D721Med (cell line): ENCODE measurements around the gene LRP11.

Source experiments
- DNase-seq: peaks from one replicate; pipeline ENCODE4 v3.0.0; 2011; ENCODE audit warnings: low spot score; ENCODE audit not compliant: insufficient read length
- FAIRE-seq: peaks from 2 replicates; lab custom pipeline; 2011; peaks lifted over from hg19 to GRCh38; lab: Jason Lieb, UNC
- TF ChIP-seq, protein P1 (sequence below): IDR thresholded peaks from 2 replicates; pipeline ENCODE4 v1.5.1; 2012; ENCODE audit warnings: mild to moderate bottlenecking, control low read depth; ENCODE audit not compliant: insufficient read depth; ENCODE audit errors: missing control alignments

LRP11 gene

DNA sequence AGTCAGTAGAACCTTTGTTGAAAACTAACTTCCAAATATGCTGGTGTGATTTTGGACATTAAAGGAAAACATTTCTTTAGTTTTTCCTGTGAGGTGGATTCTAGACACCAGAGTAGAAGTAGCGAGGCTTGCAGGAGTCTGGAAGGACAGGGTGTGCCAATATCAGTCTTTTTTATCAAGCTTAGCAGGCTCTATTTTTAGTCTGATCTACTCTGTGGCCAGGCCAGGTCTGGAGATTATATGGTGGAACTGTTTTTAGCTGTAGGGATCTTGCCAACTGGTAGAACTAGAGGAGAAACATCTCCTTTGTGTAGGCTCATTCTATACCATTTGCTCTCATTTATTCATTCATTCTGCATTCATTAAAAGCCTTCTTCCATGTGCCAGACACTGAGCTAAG is 42.7 kb downstream of the LRP11 start:
- DNase-seq (no peak), FAIRE-seq (no peak)
- TF ChIP-seq, protein P1, sequence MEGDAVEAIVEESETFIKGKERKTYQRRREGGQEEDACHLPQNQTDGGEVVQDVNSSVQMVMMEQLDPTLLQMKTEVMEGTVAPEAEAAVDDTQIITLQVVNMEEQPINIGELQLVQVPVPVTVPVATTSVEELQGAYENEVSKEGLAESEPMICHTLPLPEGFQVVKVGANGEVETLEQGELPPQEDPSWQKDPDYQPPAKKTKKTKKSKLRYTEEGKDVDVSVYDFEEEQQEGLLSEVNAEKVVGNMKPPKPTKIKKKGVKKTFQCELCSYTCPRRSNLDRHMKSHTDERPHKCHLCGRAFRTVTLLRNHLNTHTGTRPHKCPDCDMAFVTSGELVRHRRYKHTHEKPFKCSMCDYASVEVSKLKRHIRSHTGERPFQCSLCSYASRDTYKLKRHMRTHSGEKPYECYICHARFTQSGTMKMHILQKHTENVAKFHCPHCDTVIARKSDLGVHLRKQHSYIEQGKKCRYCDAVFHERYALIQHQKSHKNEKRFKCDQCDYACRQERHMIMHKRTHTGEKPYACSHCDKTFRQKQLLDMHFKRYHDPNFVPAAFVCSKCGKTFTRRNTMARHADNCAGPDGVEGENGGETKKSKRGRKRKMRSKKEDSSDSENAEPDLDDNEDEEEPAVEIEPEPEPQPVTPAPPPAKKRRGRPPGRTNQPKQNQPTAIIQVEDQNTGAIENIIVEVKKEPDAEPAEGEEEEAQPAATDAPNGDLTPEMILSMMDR: no peak

DNA sequence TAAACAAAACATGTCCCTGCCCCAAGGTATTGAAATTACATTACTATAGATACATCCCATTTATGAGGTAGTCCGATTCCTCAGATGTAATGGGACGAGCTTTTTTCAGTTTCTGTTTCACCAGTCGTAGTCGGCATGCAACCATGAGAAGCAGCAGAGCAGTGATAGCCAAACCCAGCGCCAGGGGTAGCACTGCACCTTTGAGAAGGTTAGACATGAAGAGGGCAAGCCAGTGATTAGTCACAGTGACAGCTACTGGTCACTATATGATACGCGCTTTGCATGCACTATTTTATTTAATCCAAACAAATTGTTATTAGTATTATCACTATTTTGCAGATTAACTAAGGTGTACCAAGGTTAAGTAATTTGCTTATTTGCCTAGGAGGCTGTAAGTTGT is 43.7 kb downstream of the LRP11 start:
- TF ChIP-seq, protein P1: no peak
- FAIRE-seq (no peak), DNase-seq (no peak)

DNA sequence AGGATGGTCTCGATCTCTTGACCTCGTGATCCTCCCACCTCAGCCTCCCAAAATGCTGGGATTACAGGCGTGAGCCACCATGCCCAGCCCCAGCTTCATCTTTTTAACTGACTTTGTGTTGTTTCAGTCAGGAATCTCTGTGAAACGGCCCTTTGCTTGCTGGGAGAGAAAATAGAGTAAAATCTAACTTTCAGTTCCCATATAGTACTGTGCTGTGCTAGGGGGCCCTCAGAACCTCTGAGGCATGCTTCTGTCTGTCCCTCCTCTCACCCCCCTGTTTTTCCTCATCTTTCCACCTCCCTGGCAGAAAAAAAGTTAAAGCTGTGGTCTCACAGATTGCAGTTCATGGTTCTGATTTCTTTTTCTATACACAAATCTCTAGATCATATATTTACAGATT is 48.4 kb downstream of the LRP11 start:
- TF ChIP-seq, protein P1: no peak
- FAIRE-seq (no peak), DNase-seq (no peak)

DNA sequence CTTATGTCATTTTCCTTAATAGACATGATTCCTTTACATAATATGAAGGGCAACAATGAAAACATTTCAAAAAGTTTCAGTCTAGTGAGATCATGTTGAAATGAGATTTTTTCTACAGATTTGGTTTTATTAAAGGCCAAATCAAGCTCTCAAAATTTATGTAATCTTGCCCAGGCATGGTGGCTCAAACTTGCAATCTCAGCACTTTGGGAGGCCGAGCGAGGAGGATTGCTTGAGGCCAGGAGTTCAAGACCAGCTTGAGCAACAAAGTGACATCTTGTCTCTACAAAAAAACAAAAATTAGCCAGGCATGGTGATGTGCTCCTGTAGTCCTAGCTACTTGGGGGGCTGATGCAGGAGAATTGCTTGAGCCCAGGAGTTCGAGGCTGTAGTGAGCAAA is 50.8 kb downstream of the LRP11 start:
- TF ChIP-seq, protein P1: no peak
- FAIRE-seq (no peak), DNase-seq (no peak)

DNA sequence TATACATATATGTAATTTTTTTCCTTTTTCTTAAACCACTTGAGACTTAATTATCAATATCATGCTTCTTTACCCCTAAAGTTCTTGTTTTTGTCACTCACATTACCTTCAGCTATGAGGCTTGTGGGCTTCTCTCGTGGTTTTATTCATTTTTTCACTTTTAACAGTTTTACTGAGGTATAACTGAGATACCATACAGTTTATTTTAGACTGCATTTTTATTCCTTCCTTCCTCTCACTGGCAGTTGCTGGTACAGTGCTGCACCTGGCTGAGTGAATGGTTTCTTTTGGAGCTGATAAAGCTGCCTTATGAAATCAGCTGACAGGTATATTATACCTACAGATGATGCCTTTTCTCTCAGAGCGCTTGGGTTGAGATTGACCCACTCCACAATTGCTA is 54.4 kb downstream of the LRP11 start:
- DNase-seq: no peak
- no peak for FAIRE-seq
- TF ChIP-seq, protein P1: no peak

DNA sequence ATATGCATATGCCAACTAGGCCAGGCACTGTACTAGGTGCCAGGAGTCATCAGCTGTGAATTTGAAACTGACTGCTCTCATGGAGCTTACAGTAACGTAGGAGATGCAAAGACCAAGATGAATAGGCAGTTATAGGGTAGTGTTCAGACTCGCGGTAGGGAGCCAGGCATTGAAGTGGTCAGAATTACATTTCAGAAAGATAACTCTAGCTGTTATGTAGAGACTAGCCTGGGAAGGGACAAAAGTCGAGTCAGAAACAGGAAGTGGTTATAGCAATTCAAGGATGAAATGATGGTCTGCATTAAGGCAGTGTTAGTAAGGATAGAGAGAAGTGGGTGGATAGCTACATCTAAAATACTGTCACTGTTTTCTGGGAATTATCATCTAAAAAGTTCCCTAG is 58.0 kb downstream of the LRP11 start:
- TF ChIP-seq, protein P1: no peak
- DNase-seq (no peak), FAIRE-seq (no peak)

DNA sequence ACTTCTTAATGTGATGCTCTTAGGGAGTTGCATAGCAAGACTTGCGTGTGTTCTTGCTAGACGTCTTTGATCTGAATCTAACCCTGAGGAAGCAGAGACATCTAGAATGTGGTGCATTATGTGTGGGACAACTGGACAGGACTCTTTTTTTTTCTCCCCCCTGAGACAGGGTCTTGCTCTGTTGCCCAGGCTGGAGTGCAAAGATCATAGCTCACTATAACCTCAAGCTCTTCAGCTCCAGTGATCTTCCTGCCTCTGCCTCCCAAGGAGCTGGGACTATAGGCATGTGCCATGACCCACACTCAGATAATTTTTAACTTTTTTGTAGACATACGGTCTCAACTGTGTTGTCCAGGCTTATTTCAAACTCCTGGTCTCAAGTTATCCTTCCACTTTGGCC is 80.6 kb downstream of the LRP11 start:
- DNase-seq (no peak), FAIRE-seq (no peak)
- TF ChIP-seq, protein P1: no peak
